Stimulated activated CD4-positive, alpha-beta T cell treated with anti-CD3 and anti-CD28 coated beads, Interleukin-15, amount 100 ng/mL, for 48 hours (primary cell): Measurements from ENCODE around the gene DGKB.

Source experiments
- DNase-seq, 2 donors: peaks; one replicate each; pipeline ENCODE4 v3.0.0-alpha.2; 2020; ENCODE audit warnings: low read depth in 2 of 2

DGKB gene

DNA sequence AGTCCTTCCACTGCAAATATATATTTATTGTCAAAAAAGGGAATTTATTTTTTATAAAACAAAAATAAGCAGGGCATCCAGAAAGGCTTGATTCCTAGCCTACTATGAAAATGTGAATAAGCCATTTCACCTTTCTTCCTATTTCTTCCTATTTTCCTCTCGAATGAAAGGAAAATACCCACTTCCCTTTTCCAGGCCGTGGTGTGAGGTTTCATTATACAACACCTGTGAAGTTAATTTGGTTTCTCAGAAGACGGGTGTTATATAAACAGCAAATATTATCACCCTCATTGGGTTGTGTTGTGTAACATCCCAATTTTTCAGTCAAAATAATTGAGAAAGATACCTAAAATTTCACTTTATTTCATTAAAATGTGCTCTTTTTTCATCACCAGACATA is 214.3 kb downstream of the DGKB start:
- no peak for DNase-seq

DNA sequence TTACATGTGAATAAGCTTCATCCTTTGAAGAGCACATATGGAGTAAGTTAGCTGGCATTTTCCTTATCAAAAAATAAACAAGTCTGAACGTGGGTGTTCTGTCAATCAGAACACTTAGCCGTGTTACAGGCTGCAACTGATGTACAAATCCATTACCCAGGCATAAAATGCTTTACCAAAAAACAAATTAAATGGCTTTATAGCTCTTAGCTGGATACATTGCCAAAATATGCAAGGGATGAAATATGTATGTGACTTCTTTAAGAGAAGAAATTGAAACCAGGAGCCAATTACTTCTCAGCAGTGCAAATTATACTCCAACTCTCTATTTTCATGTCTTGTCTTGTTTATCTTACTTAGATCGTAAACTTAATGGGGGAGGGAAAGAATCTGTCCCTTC is 214.8 kb downstream of the DGKB start:
- no peak for DNase-seq

DNA sequence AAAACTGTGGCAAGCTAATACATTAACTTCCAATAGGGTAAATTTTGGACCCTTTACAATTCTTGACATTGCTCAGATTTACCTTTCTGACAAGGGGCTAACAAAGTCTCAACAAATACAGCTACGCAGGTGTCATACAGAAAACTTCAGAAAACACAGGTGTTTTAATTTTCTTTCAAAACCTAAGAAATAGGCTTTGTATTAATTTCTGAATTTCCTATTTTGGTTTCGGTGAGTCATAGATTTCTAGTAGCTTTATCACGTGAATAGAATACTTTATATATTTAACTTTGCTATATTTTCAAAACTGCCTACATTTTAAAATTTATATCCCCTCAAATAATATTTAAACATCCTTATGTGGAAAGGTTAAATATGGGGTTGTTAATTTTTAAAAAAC is 215.3 kb downstream of the DGKB start:
- no peak for DNase-seq

DNA sequence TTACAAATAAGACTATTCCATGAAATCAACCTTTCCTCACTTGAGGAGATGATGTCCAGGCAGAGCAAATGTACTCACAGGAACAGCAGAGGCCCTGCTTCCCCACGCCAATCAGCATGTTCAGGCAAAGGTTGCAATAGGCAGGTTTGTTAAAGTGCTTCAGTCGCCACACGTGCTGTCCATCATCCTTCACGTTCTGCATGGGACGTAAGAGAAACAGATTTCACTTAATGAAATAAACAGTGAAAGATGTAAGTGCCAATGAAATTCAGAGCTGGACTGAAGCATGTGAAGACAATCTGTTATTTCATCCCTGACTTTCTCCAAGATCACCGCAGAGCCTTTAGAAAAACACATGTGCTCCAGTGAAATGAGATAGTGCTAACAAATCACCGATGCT is 217.4 kb downstream of the DGKB start:
- DNase-seq, result no peak

DNA sequence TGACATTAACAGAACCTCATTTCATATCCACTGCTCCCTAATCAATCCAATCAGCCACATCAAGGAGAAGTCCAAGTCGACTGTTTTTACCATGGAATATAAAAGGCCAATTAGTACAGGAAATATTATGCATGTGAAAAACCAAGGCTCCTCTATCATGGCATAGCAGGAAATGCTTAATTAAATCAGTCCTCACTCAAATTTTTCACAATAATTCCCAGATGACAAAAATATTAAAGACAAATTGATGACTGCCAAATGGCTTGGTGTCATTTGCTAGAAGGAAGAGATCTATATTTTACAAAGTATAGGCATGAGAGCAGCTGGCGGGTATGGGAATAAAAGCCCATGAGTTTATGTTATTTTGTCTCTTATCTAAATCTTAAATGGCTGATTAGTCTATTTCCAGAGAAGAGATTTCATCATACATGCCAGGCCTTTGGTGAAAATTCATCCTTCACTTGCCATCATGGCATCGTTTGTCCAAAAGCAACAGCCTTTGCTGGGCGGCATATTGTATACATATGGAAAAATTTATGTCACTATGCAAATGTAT is 219.6 kb downstream of the DGKB start:
- DNase-seq, result no peak

DNA sequence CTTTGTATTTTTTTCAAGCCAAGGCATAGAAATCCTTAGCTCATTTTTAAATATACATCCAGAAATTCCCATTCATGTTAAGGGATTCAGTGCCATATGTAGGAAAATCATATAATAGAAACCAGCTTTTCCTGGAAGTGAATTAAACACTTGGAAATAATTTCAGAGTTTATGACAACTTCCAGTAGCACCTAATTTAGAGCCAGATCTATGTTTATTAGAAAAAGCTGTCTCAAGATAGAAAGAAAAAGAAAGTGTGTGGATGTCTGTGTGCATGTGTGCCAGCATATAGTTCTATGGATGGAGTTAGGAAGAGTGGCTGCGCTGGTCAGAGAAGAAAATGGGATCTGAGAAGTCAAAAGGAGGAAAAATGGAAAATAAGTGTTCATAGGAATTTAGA is 225.7 kb downstream of the DGKB start:
- no peak for DNase-seq

DNA sequence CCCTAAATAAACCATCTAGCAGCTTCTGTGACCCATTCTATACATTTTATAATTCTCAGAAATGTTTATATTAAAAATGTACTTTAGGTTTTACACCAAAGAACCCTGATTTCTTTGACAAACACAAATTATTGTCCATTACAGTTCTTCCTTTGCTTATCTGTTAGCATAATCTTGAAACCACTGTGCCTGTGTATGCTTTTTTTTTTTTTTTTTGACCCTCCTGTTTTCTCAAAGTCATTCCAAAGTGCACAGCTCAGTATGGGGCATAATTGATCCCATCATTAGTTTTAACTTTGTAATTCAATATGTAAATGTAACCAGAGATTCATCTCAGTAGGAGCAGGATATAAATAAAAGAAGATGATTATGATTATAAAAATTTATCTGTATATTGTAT is 229.3 kb downstream of the DGKB start:
- DNase-seq, result no peak

DNA sequence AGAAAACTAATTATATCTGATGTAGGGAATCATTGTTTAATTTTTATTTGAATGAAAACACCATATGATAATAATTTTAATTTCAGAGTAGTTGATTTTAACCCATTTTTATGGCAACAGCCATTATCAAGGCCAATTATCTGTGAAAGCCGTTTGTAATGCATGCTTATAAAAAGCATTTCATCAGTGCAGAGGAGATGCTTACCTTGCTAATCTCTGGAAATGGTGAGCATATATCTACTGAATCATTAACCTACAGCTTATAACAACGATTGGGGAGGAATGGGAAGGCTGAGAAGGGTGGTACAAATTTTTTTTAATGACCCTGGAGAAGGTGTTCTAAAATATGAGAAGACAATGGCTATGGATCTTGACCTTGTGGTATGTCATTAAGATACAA is 235.6 kb downstream of the DGKB start:
- DNase-seq, result no peak

DNA sequence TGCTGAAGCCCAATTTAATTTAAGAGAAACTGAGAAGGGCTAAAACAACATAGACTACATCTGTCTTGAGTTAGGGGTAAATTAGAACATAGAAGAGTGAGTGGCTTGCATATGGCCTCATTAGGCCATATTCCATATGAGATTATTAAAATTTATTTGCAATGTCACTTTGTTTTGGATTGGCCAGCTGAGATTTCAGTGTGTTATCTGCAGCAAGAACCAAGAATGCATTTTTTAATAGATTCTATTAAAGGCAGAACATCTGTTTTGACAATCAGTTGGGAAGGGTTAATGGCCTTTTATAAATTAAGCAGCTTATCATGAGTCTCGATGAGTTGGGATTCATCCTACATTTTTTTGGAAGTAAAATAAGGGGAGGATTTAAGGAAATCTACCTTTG is 236.2 kb downstream of the DGKB start:
- DNase-seq, result no peak

DNA sequence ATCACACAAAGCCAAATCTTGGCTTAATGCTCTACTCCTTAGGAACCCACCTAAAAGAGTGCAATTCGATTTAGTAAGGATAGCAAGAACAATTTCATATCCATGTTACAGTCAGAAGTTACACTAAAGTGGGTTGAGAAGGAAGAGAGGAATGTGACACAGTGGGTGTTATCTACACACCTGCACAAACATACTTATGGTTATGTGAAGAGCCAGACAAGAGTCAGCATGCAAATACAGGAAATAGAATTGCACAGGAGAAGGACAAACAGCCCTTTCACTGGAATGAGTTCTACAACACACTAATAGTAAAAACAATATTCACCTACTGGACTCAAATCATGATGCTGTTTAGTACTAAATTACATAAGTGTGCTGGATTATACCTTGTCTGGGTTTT is 262.8 kb downstream of the DGKB start:
- no peak for DNase-seq

DNA sequence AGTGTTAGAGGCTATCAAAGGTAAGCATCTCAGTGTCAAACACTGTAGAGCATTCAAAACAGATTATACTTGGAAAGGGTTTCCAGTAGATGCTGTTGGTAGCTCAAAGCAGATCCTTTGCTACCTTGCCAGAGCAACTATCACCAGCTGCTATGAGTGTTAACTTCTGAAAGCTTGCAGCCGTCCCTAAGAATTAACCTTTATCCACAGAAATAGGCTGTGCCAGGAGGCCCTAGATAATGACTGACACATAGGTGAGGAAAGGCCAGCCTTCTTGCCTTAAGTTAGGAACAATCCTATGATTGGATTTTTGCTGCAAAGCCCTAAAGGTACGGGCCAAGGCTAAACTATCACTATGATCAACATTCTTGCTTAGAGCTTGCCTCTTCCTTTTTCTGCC is 263.2 kb downstream of the DGKB start:
- no peak for DNase-seq

DNA sequence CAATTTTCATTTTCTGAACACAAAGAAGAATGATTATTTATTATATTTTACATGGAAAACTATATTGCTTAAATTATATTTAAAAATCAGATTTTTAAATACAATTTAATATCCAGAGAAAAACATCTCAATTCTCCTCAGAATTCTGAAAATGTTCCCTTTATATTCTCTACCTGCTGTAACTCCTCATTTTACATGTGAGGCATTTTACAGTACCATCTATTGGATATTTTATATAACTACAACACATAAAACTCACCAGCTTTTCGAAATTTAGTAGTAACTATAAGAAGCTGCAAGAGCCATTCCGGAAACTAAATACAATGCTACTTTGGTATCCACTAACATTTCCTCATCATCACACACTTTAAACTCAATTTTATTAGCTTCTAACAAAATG is 264.6 kb downstream of the DGKB start:
- DNase-seq, result no peak

DNA sequence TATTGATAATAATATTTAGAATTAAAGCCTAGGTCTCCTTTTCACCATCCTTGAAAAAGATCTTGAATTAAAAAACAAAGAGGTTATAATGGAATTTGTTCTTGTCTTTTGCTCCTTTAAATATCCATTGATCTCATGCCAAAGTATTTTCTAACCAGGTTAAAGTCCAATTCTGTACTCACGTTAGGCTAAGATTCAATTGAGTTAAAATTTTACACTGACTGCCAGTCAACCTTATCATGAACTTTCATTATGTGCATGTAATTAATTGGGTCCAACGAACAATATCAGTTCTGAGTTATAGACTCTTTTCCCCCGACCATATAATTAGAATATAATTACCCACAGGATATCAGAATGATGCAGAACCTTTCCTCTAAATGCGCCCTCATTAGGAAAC is 266.6 kb downstream of the DGKB start:
- no peak for DNase-seq

DNA sequence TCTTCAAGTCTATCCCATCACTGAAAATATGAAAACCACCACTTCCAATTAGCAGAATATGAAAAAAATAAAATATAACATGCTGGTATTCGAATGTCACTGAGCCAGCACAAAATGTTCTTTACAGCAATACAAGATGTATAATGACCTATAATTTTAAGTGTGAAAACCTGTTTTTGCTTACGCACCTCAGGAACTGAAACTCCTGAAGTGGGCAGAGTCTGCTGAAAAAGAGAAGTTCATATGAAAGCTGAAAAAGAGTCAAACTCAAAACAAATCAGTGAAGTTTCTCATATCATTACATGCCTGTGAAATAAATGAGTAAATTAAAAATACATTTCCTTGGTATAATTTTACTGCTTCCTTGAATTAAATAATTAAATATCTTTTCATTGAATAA is 272.5 kb downstream of the DGKB start:
- DNase-seq, result no peak

DNA sequence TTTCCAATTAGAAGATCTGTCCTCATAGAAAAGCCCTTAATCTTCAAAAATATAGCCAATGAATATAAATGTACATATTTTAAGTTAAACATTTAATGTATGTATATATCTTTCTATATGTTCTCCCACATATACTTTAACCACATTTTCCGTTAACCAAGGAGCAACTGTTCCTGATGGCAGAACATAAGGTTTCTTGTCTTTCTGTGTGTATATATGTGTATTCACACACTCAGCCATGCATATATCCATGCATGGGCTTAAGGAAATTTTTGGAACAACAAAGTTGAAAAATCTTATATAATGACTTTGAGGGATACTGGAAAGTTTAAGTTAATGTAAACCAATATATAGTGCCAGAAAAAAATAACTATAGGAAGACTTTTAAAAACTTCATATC is 274.0 kb downstream of the DGKB start:
- no peak for DNase-seq

DNA sequence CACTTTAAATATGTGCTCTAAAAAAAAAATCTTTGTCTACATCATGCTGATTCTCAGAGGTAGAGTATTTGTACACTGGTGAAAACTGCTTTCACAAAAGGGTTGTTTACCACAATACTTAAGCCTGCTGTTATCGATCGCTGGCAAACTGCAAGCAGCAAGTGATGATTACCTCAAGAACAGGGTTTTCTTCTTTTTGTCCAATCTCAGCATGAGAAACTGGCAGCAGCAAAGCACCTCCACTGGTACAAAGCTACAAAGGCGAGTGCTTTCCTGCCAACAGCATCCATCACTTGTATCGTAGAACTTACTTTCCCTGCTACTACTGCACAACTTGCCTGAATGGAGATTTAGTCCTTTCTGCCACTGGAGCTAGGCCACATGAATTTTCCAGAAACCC is 276.5 kb downstream of the DGKB start:
- no peak for DNase-seq

DNA sequence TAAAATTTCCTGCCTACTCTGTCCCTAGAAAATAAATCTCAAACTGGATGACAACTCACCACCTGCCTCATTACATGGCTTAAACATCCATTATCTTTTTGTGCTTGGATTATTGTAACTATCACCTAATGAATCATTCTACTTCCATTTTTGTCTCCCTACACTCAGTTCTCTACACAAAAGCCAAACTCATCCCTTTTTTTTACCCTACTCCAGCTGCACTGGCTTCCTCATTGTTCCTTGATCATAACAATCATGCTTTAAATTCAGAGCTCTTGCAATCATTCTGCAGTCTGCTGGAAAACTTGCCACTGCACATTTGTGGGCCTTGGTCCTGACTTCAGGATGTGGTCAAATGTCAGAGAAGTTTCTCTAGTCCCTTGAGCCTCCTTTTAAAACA is 280.0 kb downstream of the DGKB start:
- no peak for DNase-seq

DNA sequence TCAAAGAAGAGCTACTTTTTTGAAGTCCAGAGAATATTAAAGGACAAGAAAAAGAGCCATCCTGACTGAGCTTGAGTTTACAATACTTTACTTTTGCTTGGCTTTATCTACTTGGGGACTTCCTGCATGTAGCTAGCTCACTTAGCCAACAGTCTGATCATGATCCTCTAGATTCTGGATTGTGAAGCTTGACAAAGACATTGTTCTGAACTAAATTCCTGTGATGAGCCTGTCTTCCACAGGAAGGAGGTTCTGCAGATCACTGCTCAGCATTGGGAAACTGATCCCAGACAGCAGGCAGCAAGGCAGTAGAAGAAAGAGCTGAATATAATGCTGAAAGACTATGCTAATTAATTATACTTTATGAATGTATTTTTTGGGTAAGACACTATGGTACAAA is 296.4 kb downstream of the DGKB start:
- DNase-seq, result no peak

DNA sequence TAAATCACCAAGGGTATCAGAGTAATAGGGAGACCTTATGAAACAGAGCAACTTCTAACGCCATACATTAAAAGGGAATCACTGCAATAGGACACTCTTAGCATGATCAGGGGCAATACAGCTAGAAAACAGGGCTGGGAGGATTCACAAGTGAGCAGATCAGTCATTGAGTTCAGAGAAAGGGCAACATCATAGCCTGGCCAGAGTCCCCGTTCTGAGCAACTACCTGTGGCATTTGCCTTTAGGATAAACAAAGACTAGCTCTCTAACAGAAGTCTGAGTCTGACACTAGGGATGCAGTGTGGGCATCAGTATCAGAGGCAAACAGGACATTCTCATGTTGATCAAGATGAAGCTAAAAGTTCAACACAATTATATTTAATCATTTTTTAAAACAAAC is 297.9 kb downstream of the DGKB start:
- no peak for DNase-seq

DNA sequence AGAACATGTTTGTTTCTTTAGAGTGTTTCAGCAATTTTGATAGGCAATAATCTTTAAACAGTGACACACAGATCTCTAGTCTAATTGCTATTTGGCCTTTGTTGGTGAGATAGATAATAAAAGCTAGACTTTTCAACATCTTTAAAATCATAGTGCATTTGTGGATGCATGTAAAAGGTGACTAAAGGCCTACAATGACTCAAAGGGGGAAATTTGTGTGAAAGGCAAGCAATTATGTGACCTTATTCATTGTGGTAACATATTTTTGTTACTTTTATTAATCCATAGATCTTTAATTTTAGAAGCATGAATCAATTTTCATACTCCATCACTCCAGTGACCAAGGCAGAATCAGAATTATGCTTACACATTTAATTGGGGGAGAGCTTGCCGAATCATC is 299.7 kb downstream of the DGKB start:
- DNase-seq, result no peak

DNA sequence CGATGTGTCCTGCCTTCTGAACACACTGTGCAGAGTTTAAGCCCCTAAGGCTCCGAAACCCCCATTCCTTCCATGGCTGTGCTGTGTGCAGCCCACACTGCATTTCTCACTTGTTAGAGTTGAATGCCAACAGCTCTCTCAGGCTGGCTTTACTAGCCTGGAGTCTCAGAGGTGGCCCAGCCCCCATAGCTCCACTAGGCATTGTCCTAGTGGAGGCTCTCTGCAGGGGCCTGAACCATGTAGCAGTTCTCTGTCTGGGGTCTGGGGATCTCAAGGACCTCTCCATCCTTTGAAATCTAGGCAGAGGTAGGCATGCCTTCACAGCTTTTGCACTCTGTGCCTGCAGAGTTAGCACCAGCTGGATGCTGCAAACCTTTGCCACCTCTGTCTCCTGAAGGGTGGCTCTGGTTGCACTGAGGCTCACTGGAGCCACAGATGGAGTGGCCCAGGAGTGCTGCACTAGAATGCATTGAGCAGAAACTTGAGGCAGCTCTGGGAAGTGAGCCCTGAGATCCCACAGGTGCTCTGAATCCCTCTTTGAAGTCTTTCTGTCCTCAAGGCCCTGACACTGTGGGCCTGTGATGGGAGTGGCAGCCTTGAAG is 301.7 kb downstream of the DGKB start:
- no peak for DNase-seq

DNA sequence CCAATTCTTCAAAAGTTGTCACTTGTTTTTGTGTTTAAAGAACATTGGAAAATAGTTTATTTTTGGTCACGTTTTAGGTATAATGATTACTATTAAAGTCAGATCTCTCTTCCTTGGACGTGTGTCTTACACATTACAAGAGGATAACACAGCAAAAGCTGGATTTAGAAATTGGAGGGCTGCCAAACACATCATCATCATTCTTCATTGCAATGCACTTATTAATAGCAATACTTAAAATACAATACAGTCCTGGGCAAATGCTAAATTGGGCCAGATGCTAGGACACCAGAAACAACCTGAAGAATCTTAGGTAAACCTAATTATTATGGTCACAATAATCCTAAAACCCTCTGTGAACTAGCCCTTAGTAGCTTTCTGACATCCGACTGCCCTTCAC is 303.6 kb downstream of the DGKB start:
- DNase-seq, result no peak

DNA sequence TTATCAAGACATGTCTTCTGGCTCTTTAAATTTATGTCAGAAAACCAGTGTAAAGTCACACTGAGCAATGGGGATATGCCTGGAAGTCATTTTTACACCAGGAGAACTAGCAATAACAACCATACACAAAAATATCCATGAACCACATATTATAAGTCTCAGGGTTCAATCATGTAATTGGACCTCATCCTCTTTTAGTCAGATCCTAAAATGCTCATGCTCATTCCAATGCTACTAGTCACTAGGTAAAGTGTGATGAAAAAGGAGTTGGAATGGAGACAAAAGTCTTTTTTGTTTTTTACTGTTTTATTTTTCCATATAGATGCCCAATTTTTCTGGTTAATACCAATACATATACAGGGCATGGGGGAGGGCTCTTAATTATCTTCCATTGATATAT is 306.1 kb downstream of the DGKB start:
- no peak for DNase-seq

DNA sequence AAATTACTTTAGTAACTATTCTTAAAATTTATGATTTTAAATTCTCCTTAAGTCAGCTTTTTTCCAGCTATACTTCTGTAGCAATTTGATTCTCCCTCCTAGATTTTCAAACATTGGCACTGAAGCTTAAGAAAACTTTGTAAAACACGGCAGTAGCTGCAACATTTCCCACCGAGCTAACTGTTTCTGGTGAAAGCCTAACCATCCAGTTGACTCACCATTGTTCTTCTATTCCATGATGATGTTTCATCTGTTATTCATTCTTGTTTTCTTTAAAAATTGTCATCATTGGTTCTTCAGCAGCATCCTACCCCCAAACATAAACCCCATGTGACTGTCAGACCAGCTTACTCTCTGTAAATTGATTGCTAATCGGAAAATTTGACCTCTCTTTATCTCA is 312.3 kb downstream of the DGKB start:
- no peak for DNase-seq

DNA sequence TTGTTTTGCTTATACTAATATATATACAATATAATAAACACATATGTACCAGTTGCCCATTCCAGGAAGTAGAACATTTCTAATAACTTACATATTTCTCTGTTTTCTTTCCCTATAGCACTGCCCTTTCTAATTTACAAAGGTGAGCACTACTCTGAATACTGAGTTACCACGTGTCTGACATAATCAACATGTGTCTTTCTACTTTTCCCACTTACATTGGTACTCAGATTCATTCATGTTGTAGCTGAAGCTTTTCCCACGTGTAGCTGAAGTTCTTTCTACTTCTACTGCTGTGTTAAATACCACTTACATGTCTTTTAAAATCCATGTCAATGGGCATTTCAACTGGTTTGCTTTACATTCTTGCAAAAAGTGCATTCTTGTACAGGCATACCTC is 317.3 kb downstream of the DGKB start:
- no peak for DNase-seq
